ENCODE data around the gene IER2.

GRCh38 chr19:13146763-13147563, 3.2 kb upstream of the IER2 start:
- TF ChIP-seq POLR2AphosphoS5 (IDR thresholded peaks at IDR 0.05; ENCODE audit: insufficient read depth in 1 of 2, low read depth in 1 of 2) (peak in 1 of 2 donors; percentile 21), CTCF (IDR thresholded peaks at IDR 0.05) (no peak), POLR2A (IDR thresholded peaks at IDR 0.05) (no peak)

All from vagina (tissue), 2 donors.